Peyer's patch (tissue), 4 donors: Measurements from ENCODE around the gene PLK4. TPM values are rescaled to one million over a fixed set of nuclear protein-coding genes. Genes with fewer than 3 reads are reported as not detected.
"Not testable (repeated sequence)": the region's sequence is repeated elsewhere in the genome, so short reads cannot be mapped to it uniquely, and the experiment has no call there.

Experiments
- DNase-seq, 3 donors: peaks; one replicate each; pipeline ENCODE4 v3.0.0-alpha.2; 2017 to 2019
- H3K27ac ChIP-seq, 4 donors: fragments of 200-600 bp; sonication (generic); one replicate each; pipeline ENCODE4 v1.5.1; 2016 to 2019
- H3K27me3 ChIP-seq, 2 donors: fragments of 200-600 bp; sonication (generic); one replicate each; pipeline ENCODE4 v1.5.1; 2019
- H3K36me3 ChIP-seq, 3 donors: fragments of 200-600 bp; sonication (generic); one replicate each; pipeline ENCODE4 v1.5.1; 2016 to 2019
- H3K4me1 ChIP-seq, 4 donors: fragments of 200-600 bp; sonication (generic); one replicate each; pipeline ENCODE4 v1.5.1; 2016 to 2019
- H3K4me3 ChIP-seq, 4 donors: fragments of 200-600 bp; sonication (generic); 1 replicate in 3 of 4; 2 replicates in 1 of 4; pipeline ENCODE4 v1.5.1; 2016 to 2019; ENCODE audit warnings: mild to moderate bottlenecking in 1 of 4
- H3K9me3 ChIP-seq, 4 donors: fragments of 200-600 bp; sonication (generic); one replicate each; pipeline ENCODE4 v1.5.1; 2016 to 2019; ENCODE audit warnings: mild to moderate bottlenecking in 1 of 4
- POLR2A ChIP-seq, 2 donors: fragments of 450-650 bp; IDR thresholded peaks; one replicate each; pipeline ENCODE4 v1.5.1; 2017; ENCODE audit warnings: antibody characterized with exemption in 2 of 2, mild to moderate bottlenecking in 2 of 2, moderate library complexity in 2 of 2
- total RNA-seq, 4 donors: library from RNA; depleted of rRNA; stranded (reverse); fragments of >200 nt; gene quantifications; one replicate each; pipeline ENCODE4 v1.1.0, GENCODE V29; 2016
- TF ChIP-seq, protein P1 (sequence below), 6 experiments: fragments of 450-650 bp in 4 of 6; fragments of 200-600 bp in 2 of 6; sonication (generic) in 1 of 6; IDR thresholded peaks; one replicate each; pipeline ENCODE4 v1.5.1; 2017 to 2019; ENCODE audit warnings: antibody characterized with exemption in 6 of 6, mild to moderate bottlenecking in 3 of 6, moderate library complexity in 1 of 6

The PLK4 gene
- total RNA-seq, 4 donors from 2014 or later, result 1.7 to 8.3 (median 3.7) TPM

DNA sequence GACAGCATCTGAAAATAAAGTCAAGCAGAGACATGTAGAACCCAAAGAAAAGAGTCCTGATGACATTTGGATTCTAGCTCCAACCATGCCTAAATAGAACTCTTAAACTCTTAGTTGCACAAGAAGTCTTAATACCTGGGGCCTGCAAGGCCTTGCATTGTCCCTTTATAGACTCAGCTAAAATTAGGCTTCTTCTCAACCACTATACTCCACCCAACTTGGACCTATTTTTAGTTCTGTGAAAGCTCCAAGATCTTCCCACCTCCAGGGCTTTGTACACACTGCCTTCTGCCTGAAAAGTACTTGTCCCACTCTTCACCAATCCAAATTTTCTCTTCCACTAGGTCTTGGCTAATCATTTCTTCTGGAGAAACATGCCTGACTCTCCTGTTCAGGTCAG is 36.5 kb downstream of the PLK4 start:
- TF ChIP-seq, protein P1, sequence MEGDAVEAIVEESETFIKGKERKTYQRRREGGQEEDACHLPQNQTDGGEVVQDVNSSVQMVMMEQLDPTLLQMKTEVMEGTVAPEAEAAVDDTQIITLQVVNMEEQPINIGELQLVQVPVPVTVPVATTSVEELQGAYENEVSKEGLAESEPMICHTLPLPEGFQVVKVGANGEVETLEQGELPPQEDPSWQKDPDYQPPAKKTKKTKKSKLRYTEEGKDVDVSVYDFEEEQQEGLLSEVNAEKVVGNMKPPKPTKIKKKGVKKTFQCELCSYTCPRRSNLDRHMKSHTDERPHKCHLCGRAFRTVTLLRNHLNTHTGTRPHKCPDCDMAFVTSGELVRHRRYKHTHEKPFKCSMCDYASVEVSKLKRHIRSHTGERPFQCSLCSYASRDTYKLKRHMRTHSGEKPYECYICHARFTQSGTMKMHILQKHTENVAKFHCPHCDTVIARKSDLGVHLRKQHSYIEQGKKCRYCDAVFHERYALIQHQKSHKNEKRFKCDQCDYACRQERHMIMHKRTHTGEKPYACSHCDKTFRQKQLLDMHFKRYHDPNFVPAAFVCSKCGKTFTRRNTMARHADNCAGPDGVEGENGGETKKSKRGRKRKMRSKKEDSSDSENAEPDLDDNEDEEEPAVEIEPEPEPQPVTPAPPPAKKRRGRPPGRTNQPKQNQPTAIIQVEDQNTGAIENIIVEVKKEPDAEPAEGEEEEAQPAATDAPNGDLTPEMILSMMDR (IDR thresholded peaks at IDR 0.05), result no peak
- TF ChIP-seq POLR2A (IDR thresholded peaks at IDR 0.05), result no peak
- no peak for DNase-seq
- H3K27ac ChIP-seq, result no peak overlapping the region
- no peaks in the 10 kb centered on the region for H3K4me1 ChIP-seq
- H3K9me3 ChIP-seq, result no peaks in the 10 kb centered on the region
- H3K36me3 ChIP-seq, result peaks cover 0 to 26% (median 4%) of the 10 kb centered on the region in 3 donors
- no peak overlapping the region for H3K4me3 ChIP-seq
- no peaks in the 10 kb centered on the region for H3K27me3 ChIP-seq

DNA sequence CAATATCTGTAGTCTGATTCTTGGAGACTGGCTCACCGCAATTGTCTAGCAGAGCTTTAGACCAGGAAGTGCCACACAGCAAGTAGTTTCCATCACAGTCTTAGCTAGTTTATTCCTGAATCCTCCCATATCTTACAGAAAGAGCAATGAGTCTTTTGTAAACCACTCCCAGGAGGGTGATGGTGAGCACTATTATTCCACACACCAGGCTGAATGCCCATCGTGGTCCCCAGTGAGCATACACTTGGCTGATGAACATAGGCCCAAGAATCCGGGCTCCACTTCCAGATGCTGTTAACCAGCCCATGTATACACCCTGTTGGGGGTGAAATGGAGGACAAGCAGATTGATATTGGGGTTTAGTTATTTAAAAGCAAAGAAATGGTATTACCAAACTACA is 39.8 kb downstream of the PLK4 start:
- no peak overlapping the region for H3K4me3 ChIP-seq
- H3K9me3 ChIP-seq, result no peaks in the 10 kb centered on the region
- no peaks in the 10 kb centered on the region for H3K27me3 ChIP-seq
- DNase-seq, result no peak
- H3K27ac ChIP-seq, result no peak overlapping the region
- H3K36me3 ChIP-seq, result peaks cover 0 to 26% (median 4%) of the 10 kb centered on the region in 3 donors
- no peaks in the 10 kb centered on the region for H3K4me1 ChIP-seq
- no peak for TF ChIP-seq POLR2A (IDR thresholded peaks at IDR 0.05)
- TF ChIP-seq, protein P1 (IDR thresholded peaks at IDR 0.05), result no peak

DNA sequence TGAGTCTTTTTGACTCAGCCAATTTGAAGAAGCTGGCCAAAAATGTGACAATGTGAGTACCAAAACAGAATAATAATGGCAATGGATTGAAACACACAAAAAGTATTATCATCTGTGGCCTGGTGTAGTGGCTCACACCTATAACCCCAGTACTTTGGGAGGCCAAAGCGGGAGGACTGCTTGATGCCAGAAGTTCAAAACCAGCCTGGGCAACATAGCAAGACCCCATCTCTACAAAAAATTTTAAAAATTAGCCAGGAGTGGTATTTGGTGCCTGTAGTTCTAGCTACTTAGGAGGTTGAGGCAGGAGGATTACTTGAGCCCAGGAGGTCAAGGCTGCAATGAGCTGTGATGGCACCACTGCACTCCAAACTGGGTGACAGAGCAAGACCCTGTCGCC is 41.5 kb downstream of the PLK4 start:
- Histone ChIP-seq H3K4me1 (no peaks in the 10 kb centered on the region), H3K27me3 (no peaks in the 10 kb centered on the region), H3K4me3 (no peak overlapping the region), H3K9me3 (no peaks in the 10 kb centered on the region), H3K36me3 (peaks cover 0 to 37% (median 4%) of the 10 kb centered on the region in 3 donors), H3K27ac (no peak overlapping the region)
- TF ChIP-seq, protein P1 (IDR thresholded peaks at IDR 0.05), result no peak
- TF ChIP-seq POLR2A (IDR thresholded peaks at IDR 0.05), result no peak
- no peak for DNase-seq

DNA sequence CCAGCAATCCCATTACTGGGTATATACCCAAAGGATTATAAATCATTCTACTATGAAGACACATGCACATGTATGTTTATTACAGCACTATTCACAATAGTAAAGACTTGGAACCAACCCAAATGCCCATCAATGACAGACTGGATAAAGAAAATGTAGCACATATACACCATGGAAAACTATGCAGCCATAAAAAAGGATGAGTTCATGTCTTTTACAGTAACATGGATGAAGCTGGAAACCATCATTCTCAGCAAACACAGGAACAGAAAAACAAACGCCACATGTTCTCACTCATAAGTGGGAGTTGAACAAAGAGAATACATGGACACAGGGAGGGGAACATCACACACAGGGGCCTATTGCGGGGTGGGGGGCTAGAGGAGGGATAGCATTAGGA is 45.0 kb downstream of the PLK4 start:
- not testable (repeated sequence) for H3K9me3 ChIP-seq, H3K27me3 ChIP-seq, H3K4me1 ChIP-seq, H3K27ac ChIP-seq, H3K4me3 ChIP-seq, DNase-seq
- H3K36me3 ChIP-seq, result peaks cover 0 to 43% (median 4%) of the 10 kb centered on the region in 3 donors

DNA sequence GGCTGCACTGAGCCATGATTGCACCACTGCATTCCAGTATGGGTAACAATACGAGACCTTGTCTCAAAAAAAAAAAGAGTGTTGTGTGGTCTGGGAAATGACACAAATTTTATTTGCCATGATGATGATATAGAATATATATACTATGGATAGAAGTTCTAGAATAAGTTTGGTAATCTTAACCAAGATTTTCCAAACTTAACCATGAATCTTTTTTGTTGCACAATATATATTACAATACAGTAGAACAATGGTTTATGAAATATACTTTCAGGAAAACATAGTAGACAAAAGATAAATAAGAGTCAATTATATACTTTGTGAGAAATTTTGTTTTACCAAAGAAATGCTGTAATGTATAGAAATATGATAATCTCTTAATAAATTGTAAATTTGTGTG is 49.5 kb downstream of the PLK4 start:
- Histone ChIP-seq H3K4me3 (no peak overlapping the region), H3K36me3 (peaks cover 0 to 46% (median 0%) of the 10 kb centered on the region in 3 donors), H3K27me3 (no peaks in the 10 kb centered on the region), H3K9me3 (no peaks in the 10 kb centered on the region), H3K27ac (no peak overlapping the region), H3K4me1 (no peaks in the 10 kb centered on the region)
- no peak for TF ChIP-seq POLR2A (IDR thresholded peaks at IDR 0.05)
- TF ChIP-seq, protein P1 (IDR thresholded peaks at IDR 0.05), result no peak
- DNase-seq, result no peak

DNA sequence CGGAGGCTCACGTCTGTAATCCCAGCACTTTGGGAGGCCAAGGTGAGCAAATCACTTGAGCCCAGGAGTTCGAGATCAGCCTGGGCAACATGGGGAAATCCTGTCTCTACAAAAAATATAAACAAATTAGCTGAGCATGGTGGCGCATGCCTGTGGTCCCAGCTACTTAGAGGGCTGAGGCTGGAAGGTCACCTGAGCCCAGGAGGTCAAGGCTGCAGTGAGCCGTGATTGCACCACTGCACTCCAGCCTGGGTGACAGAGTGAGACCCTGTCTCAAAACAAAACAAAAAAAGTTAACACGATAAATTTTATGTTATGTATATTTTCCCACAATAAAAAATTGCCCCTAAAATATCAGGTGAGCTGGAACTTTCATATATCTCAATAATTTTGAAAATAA is 51.1 kb downstream of the PLK4 start:
- not testable (repeated sequence) for H3K27ac ChIP-seq, H3K4me3 ChIP-seq, DNase-seq, H3K27me3 ChIP-seq, H3K4me1 ChIP-seq, H3K9me3 ChIP-seq
- H3K36me3 ChIP-seq, result peaks cover 0 to 39% (median 0%) of the 10 kb centered on the region in 3 donors

DNA sequence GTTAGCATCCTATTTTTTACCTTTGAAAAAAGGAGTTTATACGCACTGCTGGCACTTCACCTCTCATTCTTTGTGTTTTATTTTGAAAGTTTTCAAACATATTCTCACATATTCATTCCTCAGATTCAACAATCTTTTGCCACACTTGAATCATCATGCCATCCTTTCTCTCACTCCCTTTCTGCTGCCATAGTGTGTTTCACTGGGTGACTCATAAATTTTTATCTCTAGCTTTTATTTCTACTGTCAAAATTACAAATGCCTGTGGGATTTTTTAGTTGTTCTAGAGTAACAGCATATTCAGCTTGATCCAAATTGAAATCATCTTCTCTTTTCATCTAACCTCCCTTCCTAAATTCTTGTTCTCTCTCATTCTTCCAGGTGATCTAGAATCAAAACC is 56.3 kb downstream of the PLK4 start:
- Histone ChIP-seq H3K27me3 (no peaks in the 10 kb centered on the region), H3K4me1 (no peaks in the 10 kb centered on the region), H3K27ac (no peak overlapping the region), H3K36me3 (peaks cover 0 to 15% (median 0%) of the 10 kb centered on the region in 3 donors), H3K9me3 (no peaks in the 10 kb centered on the region), H3K4me3 (no peak overlapping the region)
- TF ChIP-seq, protein P1 (IDR thresholded peaks at IDR 0.05), result no peak
- TF ChIP-seq POLR2A (IDR thresholded peaks at IDR 0.05), result no peak
- no peak for DNase-seq
